COLO829 (cell line): ENCODE data around the gene TNFSF12.
A peak's percentile ranks its signal among the peaks of the same experiment; 100 is the strongest.

Source experiments
- DNase-seq: peaks from one replicate; pipeline ENCODE4 v3.0.0; 2012; ENCODE audit warnings: low spot score

TNFSF12 gene

GRCh38 chr17:7544911-7545310 lies 3.9 kb upstream of the TNFSF12 start:
- DNase-seq = no peak

GRCh38 chr17:7549401-7550055 lies 670 bp downstream of the TNFSF12 start:
- no peak for DNase-seq

- DNase-seq = no peak
Measured at GRCh38 chr17:7550344-7550743, 1.5 kb downstream of the TNFSF12 start.

GRCh38 chr17:7551396-7551795 lies 2.5 kb downstream of the TNFSF12 start:
- DNase-seq = no peak

- DNase-seq = no peak
Measured at GRCh38 chr17:7552621-7553051, 3.8 kb downstream of the TNFSF12 start.

- DNase-seq = no peak
Measured at GRCh38 chr17:7553356-7553755, 4.5 kb downstream of the TNFSF12 start.

GRCh38 chr17:7555320-7555948 lies 6.6 kb downstream of the TNFSF12 start:
- no peak for DNase-seq

GRCh38 chr17:7556627-7557026 lies 7.8 kb downstream of the TNFSF12 start:
- no peak for DNase-seq

- no peak for DNase-seq
Measured at GRCh38 chr17:7557147-7557764, 8.4 kb downstream of the TNFSF12 start.

GRCh38 chr17:7557775-7558543 lies 9.1 kb downstream of the TNFSF12 start:
- DNase-seq = no peak

- no peak for DNase-seq
Measured at GRCh38 chr17:7558544-7559319, 9.9 kb downstream of the TNFSF12 start, which contains the start of gene TNFSF13. TNFSF13 (plus strand) TSS chr17:7558750; CDS start chr17:7559040, 290 bp downstream.

GRCh38 chr17:7559320-7560171 lies 10.7 kb downstream of the TNFSF12 start:
- no peak for DNase-seq

- no peak for DNase-seq
Measured at GRCh38 chr17:7560172-7561027, 11.5 kb downstream of the TNFSF12 start.

GRCh38 chr17:7561028-7561575 lies 12.2 kb downstream of the TNFSF12 start:
- peak; percentile 95 for DNase-seq

- DNase-seq = peak; percentile 98
Measured at GRCh38 chr17:7561589-7562207, 12.8 kb downstream of the TNFSF12 start, which contains the start of gene SENP3. SENP3 (plus strand) TSS chr17:7561919; CDS start chr17:7563077, 1,158 bp downstream.

- DNase-seq = no peak
Measured at GRCh38 chr17:7562208-7562605, 13.3 kb downstream of the TNFSF12 start.

- no peak for DNase-seq
Measured at GRCh38 chr17:7563115-7563869, 14.4 kb downstream of the TNFSF12 start.

GRCh38 chr17:7569571-7569970 lies 20.7 kb downstream of the TNFSF12 start:
- no peak for DNase-seq
